ENCODE measurements around the gene EIPR1.

The EIPR1 gene

DNA sequence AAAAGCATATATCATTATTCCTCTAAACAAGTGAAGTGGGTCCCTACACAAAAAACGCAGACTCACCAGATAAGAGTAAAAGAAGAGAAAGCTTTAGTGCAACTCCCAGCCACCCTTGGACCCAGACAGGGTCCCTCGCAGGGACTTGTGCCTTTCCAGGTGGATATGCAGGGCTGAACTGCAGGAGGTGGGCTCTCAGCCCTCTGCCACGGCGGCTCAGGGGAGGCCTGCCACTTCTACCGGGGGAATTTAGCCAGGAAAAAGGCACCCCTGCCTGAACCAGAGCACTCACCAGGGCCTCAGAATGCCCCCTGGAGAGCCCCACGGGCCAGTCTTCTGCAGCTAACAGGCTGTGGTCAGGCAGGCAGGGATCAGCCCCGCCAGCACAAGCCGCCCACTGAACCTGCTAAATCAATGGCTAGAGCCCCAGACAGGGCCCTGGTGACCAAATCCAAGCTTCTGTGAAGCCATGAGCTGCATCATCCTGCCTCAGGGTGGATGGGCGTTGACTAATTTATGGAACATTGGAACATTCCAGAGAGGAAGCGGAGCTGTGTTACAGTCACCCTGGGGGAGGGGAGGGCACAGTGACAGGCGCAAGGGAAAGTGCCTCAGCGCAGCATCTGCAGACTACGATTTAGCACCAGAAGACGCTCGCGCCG, 209.3 kb downstream of the EIPR1 start:
- no peak for DNase-seq

DNA sequence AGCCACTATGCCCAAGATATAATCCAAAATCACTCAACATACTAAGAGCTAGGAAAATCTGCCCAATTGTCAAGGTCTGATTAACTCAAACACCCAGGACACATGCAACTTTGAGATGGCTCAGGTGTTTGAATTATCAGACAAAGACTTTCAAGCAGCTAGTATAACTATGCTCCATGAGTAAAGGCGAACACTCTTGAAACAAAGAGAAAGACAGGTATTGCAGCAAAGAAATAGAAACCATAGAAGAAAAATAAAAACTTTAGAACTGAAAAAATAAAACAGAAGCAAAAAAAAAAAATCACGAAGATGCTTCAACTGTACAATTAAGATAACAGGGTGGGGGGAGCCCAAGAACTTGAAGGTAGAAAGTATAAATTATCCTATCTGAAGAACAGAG, 214.2 kb downstream of the EIPR1 start:
- DNase-seq = no peak

DNA sequence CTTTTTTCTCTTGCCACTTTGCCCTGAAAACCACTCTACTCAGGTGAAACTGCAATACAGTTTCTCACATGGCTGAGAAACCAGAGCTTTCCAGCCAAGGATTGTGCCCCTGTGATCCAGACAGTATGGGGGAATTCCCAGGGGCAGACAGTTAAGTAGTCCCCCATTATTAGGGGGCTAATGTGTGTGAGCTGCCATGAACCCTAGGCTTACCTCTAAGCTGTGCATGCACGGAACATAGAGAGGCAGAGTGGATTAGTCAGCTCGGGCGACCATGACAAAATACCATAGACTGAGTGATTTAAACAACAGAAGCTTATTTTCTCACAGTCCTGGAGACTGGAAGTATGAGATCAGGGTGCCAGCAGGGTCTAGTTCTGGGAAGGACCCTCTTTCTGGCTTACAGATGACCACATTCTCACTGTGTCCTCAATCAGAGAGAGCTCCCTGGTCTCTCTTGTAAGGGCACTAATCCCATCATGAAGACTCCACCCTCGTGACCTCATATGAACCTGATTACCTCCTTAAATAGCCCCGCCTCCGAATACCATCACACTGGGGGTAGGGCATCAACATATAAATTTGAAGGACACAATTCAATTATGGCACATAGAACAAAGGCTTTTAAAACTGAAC, 215.1 kb downstream of the EIPR1 start:
- DNase-seq = no peak

- DNase-seq = no peak
These were observed 216.8 kb downstream of the EIPR1 start for GRCh38 chr2:3160751-3161330.

DNA sequence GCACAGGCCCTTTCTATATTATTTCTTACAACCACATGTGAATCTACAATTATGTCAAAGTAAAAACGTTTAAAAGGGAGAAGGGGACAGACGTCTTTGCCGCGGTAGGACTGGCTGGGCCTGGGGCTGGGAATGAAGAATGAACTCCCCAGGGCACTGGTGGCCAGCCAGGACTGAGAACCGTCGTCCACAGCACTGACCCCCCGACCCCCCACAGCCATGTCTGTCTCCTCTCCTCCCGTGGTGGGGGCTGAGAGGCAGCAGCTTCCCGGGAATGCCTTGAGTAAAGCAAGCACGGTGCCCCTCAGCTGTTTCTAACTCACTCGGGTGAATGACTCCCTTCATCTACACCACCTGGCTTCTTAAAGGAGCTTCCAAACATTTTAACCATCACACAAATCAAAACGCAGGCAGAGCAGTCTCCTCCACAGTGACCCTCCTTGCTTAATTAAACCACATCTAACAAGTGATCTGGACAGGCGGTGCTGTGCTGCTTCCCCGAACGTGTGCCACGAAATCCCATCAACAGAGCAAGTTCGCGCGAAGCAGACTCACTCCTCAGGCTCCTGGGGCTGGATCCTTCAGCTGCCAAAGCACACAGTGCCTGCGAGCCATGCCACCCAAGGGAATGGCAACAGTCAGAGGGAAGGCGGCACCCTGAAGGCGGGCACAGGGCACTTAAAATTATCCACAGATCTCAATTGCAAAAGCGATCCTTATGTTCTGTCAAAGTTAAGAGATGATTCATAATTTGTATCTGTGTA, 217.7 kb downstream of the EIPR1 start:
- no peak for DNase-seq

GRCh38 chr2:3154700-3155099, 222.9 kb downstream of the EIPR1 start:
- DNase-seq = no peak

DNA sequence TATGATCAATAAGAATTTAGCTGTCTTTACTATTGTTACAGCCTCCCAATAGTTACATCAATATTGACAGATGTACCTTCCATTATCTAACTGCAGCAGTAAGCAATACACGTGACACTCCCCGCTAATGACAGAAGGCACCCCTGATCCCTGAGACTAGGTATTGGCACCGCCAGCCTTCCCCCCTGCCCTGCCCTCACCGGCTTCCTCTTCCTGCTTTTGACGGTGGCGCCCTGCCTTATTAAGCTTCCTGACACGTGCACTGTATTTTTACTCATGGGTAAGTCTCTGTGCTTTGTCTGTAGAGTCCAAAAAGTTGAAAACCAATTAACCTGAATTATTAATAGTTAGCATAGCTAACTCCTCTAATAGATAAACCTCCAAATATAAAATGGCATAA, 223.5 kb downstream of the EIPR1 start:
- DNase-seq = no peak

DNA sequence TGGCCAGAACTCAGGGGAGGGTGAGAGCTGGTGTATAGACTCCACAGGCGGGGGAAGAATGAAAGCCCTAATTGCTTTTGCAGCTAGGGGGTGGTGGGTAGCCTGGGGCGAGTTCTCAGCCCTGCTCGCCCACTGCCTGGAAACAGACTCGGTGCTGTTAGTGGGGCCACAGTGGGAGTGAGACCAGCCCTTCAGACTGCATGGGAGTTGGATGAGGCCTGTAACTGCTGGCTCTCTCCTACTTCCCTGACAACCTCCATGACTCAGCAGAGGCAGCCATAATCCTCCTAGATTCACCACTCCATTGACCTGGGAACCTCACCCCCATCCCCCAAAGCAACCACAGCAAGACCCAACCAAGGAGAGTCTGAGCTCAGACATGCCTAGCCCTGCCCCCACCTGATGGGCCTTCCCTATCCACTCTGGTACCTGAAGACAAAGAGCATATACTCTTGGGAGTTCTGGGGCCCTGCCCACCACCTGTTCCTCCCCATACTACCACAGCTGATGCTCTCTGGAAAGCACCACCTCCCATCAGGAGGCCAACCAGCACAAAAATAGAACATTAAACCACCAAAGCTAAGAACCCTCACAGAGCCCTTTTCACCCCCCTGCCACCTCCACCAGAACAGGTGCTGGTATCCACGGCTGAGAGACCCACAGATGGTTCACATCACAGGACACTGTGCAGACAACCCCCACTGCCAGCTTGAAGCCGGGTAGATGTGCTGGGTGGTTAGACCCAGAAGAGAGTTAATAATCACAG, 226.3 kb downstream of the EIPR1 start:
- no peak for DNase-seq

- DNase-seq = no peak
These were observed 228.0 kb downstream of the EIPR1 start for GRCh38 chr2:3149441-3150217.

GRCh38 chr2:3148716-3149115, 228.9 kb downstream of the EIPR1 start:
- DNase-seq = no peak

GRCh38 chr2:3147651-3148530, 229.7 kb downstream of the EIPR1 start:
- no peak for DNase-seq

GRCh38 chr2:3146772-3147650, 230.6 kb downstream of the EIPR1 start:
- no peak for DNase-seq

GRCh38 chr2:3146175-3146574, 231.4 kb downstream of the EIPR1 start:
- DNase-seq = no peak

DNA sequence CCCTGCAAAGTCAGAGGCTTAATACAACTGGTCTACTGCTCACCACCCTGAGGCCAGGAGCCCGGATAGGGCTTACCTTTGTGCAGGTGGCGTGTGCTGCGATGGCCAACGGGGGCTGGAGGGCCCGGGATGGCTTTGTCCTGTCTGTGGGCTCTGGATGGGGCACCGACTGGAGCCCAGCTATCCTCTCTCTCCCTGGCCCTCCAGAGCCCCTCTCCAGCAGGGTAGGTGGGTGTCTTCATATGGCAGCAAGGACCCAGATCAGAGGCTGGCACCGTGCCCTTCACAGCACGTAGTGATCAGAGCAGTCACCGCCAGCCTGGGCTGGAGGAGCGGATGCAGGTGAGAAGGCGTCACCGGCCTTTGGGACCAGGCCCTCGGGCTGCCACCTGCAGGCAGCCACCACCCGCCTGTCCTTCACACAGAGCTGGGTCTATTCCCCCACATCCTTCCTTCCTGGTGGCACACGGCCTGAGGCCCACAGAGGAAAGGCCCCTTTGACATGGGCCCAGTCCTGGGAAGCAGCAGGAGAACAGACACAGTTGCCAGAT, 232.1 kb downstream of the EIPR1 start:
- DNase-seq = no peak

GRCh38 chr2:3144856-3145255, 232.8 kb downstream of the EIPR1 start:
- DNase-seq = no peak

- DNase-seq = no peak
These were observed 234.0 kb downstream of the EIPR1 start for GRCh38 chr2:3143602-3144001.

DNA sequence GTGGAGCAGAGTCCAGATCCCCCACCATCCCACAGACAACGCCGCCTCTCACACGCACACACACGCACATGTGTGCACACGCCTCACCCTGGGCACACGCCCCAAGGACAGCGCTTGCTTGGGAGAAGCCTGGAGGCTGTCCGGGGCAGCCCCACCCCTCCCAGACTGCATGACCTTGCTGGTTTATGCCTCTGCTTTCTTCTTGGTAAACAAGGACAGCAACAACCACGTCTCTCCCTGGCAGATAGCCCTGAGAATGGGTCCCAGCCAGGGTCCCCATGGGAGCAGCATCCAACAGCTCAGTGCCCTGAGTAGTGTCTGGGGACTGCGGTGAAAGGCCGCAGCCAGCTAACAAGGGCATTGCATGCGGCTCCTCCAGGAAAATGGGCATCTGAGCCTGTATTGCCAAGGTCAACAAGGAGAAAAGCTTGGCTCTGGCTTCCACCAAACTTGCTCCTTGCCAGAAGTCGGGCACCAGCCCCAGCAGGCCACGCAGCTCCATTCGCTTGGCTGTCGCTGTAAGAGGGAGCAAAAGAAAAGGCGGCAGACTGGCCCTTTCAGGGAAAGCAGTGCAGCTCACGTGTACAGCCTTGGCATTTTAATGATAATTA, 234.6 kb downstream of the EIPR1 start:
- DNase-seq = no peak

DNA sequence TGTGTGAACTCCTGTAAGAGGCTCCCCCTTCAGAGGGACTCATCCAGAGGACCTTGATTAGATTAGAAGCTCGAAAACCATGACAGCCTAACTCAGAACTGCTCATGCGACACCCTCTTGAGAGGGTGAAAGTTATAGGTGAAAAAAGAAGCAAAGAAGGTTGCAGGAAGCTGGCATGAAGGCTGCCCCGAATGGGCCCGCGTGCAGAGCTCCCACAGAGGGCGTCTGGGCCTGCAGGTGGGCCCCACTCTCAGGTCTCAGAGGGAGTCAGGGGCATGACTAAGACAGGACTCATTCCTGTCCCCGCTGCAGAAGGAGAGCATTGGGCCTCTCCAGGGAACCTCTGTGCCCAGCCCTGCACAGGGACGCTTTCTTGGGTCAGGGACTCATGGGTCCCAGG, 235.4 kb downstream of the EIPR1 start:
- no peak for DNase-seq

DNA sequence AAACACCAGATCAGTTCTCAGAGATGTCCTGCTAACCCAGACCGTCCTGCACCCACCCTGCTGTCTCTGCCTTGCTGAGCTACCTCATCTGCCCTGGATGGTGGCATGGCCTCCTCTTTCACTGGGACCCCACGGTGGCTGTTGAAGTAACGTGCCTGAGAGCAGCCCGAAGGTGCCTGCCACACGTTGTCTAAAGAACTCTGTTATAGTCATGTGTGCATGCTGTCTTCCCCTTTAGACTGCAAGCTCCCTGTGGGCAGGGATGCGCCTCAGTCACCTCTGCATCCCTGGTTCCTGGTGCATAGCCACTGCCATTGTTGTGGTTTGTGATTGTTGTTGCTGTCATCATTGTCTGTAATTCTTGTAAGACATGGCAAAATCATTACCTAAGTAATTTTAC, 235.9 kb downstream of the EIPR1 start:
- no peak for DNase-seq
